ENCODE results near the gene MBD6.
"Not testable (repeated sequence)": the region's sequence is repeated elsewhere in the genome, so short reads cannot be mapped to it uniquely, and the experiment has no call there.

MBD6 gene

GRCh38 chr12:57488402-57489156, 34.0 kb upstream of the MBD6 start:
- no peak for DNase-seq

GRCh38 chr12:57489157-57489641, 33.4 kb upstream of the MBD6 start:
- DNase-seq = no peak

DNA sequence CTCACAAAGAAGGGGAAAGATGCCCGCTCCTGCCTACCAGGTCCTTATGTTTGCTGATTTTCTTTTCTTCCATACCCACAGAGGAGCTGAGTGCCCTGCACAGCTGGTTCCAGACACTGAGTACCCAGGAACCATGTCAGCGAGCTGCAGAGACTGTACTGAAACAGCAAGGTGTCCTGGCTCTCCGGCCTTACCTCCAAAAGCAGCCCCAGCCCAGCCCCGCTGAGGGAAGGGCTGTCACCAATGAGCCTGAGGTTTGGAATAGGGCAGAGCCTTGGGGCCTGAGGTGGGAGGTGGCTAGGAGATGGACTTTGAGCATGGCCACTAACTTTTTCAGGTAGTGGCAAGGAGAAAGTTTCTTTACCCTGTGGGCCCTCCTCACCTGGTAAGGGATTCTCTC, 32.5 kb upstream of the MBD6 start:
- DNase-seq = no peak

DNA sequence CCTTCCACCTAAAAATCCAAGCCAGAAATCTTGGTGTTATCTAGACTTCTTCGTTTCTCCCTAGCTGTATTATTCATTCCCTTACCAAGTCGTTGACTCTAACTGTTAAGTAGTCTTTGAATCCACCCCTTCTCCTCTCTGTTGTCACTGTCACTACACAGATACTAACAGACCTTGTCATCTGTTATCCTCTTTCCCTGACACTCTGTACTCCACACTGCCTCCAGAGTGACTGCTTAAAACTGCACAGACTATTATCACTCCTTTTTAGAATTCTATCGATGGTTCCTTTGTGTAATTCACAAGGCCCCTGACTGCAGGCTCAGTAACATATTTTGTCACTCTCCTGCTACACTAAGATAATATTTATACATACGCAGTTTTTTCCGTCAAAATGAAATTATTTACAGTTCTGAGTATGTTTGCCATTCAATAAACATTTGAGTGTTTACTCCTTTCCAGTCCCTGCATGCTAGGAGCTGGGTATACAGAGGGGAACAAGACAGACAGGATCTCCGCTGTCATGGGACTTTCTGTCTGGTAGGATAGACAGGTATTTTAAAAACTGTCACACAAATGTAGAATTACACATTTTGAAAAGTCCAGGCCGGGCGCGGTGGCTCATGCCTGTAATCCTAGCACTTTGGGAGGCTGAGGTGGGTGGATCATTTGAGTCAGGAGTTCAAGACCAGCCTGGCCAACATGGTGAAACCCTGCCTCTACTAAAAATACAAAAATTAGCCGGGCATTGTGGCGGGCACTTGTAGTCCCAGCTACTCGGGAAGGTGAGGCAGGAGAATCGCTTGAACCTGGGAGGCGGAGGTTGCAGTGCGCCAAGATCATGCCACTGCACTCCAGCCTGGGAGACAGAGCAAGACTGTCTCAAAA, 31.0 kb upstream of the MBD6 start:
- DNase-seq = no peak

GRCh38 chr12:57495051-57495701, 27.4 kb upstream of the MBD6 start:
- not testable (repeated sequence) for DNase-seq

GRCh38 chr12:57496822-57497221, 25.8 kb upstream of the MBD6 start:
- no peak for DNase-seq

DNA sequence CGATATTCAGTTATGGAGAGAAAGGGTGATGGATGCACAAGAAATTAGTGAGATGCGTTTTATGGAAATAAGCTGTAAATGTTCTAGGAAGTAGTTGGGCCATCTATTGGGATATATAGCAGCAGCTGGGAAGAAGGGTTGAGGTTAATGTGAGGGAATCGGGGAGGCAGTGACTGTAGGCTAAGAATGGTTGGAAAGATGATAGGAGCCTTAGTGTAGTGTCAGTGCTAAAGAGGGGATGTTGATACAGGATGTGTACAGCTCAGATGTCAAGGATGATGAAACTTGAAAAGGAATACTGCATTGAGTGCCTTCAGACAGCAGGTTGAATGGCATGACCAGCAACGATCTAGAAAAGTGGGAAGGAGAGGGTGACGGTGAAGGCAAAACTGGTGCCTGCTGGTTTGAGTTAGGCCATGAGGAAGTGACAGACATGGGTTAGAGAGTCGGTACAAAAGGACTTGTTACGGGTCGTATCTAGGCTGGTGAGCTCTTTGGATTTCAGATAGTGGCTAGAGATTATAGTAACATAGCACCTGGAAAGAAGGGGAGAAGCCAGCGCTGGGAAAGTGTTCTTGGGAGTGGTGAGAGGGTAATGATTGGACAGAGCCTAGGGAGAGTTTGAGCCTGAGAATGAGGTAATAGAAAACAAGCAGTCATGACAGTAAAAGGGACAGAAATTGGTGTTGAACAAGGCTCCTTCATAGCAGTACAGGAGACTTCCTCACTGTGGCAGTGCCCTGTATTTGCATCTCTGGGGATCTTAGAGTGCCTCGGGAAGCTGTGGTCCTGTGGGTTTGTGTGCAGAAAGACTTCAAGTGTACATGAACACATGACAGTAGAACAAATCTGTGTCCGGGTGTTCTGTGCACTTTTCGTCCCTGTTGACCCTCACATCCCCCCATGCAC, 25.1 kb upstream of the MBD6 start:
- DNase-seq = no peak

DNA sequence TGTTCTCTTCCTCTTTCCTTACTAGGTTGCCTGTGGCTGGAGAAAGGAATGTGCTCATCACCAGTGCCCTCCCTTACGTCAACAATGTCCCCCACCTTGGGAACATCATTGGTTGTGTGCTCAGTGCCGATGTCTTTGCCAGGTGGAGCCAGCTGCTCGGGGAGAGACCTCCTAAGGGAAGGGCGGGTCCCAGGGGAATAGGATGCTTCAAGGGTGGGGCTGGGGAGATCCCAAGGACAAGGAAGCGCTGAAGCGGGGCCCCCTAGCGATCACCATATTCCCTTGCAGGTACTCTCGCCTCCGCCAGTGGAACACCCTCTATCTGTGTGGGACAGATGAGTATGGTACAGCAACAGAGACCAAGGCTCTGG, 24.5 kb upstream of the MBD6 start:
- no peak for DNase-seq

GRCh38 chr12:57498571-57498970, 24.1 kb upstream of the MBD6 start:
- no peak for DNase-seq

DNA sequence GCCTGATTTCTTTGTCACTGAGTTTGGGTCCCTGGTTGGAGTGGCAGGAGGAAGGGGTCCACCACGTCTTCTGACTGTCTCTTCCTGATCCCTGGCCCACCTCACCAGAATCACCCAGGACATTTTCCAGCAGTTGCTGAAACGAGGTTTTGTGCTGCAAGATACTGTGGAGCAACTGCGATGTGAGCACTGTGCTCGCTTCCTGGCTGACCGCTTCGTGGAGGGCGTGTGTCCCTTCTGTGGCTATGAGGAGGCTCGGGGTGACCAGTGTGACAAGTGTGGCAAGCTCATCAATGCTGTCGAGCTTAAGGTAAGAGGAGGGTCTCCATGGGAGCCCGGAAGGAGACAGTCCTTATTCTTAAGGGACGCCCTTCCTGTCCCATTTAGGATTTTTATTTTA, 22.4 kb upstream of the MBD6 start:
- no peak for DNase-seq

DNA sequence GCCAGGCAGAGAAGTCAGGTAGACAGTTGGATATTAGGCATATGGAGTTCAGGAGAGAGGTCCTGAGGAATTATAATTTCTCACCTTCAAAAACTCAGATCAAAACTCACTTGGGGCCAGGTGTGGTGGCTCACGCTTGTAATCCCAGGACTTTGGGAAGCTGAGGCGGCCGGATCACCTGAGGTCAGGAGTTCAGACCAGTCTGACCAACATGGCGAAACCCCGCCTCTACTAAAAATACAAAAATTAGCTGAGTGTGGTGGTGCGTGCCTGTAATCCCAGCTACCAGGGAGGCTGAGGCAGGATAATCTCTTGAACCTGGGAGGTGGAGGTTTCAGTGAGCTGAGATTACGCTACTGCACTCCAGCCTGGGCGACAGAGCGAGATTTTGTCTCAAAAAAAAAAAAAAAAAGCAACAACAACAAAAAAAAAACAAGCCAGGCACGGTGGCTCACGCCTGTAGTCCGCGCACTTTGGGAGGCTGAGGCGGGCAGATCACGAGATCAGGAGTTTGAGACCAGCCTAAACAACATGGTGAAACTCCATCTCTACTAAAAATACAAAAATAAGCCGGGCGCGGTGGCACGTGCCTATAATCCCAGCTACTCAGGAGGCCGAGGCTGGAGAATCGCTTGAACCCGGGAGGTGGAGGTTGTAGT, 20.2 kb upstream of the MBD6 start:
- DNase-seq = not testable (repeated sequence)

GRCh38 chr12:57506541-57506940, 16.1 kb upstream of the MBD6 start:
- DNase-seq = not testable (repeated sequence)

DNA sequence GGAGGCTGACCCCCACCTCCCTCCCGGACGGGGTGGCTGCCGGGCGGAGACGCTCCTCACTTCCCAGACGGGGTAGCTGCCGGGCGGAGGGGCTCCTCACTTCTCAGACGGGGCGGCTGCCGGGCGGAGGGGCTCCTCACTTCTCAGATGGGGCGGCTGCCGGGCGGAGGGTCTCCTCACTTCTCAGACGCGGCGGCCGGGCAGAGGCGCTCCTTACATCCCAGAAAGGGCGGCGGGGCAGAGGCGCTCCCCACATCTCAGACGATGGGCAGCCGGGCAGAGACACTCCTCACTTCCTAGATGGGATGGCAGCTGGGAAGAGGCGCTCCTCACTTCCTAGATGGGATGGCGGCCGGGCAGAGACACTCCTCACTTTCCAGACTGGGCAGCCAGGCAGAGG, 14.8 kb upstream of the MBD6 start:
- DNase-seq = not testable (repeated sequence)

DNA sequence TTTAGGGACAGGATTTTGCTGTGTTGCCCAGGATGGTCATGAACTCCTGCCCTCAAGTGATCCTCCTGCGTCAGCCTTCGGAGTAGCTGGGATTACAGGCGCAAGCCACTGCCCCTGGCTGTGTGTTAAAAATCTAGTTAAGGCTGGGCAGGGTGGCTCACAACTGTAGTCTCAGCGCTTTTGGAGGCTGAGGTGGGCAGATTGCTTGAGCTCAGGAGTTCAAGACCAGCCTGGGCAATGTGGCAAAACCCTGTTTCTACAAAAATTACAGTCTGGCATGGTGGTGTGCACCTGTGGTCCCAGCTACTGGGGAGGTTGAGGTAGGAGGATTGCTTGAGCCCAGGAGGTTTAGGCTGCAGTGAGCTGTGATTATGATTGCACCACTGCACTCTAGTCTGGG, 11.5 kb upstream of the MBD6 start:
- DNase-seq = no peak

GRCh38 chr12:57511588-57512325, 10.9 kb upstream of the MBD6 start:
- DNase-seq = no peak

DNA sequence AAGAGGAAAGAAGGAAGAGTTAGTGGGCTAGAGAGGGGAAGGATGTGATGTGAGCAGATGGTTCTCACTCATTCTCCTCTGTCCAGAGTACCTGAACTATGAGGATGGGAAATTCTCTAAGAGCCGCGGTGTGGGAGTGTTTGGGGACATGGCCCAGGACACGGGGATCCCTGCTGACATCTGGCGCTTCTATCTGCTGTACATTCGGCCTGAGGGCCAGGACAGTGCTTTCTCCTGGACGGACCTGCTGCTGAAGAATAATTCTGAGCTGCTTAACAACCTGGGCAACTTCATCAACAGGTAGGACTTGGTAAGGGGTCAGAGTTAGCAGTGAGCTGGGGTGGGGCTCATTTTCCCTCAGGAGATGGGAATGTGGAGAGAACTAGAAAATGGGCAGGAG, 10.0 kb upstream of the MBD6 start:
- DNase-seq = no peak

DNA sequence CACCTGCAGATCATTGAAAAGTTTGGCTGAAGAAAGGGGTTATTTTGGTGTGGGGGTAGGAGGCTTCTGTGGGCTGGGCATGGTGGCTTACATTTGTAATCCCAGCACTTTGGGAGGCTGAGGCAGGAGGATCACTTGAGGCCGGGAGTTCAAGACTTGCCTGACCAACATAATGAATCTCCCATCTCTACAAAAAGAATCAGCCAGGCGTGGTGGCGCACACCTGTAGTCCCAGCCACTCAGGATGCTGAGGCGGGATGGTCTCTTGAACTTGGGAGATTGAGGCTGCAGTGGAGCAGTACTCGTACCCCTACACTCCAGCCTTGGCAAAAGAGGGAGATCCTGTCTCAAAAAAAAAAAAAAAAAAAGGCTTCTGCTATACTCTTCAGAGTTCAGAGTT, 9.4 kb upstream of the MBD6 start:
- no peak for DNase-seq

- not testable (repeated sequence) for DNase-seq
Observed at GRCh38 chr12:57513677-57514076, 8.9 kb upstream of the MBD6 start.

DNA sequence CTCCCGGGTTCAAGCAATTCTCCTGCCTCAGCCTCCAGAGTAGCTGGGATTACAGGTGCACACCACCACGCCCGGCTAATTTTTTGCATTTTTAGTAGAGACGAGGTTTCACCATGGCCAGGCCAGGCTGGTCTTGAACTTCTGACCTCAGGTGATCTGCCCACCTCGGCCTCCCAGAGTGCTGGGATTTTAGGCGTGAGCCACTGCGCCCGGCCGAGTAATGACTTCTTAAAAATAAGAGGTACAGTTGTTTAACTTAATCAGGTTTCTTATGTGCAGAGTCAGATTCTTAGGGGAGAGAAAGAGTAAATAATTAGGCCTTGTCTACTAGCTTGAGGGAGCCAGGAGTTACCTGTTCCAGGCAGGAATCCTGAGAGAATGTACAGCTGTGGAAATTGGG, 8.4 kb upstream of the MBD6 start:
- DNase-seq = not testable (repeated sequence)

DNA sequence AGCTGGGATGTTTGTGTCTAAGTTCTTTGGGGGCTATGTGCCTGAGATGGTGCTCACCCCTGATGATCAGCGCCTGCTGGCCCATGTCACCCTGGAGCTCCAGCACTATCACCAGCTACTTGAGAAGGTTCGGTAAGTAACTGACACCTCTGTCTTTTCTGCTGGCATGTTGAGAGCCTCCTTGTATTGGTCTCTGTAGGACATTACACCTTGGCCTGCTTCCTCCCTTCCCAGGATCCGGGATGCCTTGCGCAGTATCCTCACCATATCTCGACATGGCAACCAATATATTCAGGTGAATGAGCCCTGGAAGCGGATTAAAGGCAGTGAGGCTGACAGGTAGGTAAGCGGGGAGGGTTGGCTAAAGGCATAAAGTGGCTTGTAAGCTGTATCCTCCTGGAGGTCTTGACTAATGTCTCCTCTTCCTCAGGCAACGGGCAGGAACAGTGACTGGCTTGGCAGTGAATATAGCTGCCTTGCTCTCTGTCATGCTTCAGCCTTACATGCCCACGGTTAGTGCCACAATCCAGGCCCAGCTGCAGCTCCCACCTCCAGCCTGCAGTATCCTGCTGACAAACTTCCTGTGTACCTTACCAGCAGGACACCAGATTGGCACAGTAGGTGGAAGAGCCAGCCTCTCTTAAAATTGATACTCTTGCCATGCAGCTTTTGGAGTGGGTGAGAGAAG, 7.8 kb upstream of the MBD6 start:
- DNase-seq = no peak
